ENCODE measurements around the gene GJB4.
"Not testable (repeated sequence)": the region's sequence is repeated elsewhere in the genome, so short reads cannot be mapped to it uniquely, and the experiment has no call there.

The GJB4 gene

DNA sequence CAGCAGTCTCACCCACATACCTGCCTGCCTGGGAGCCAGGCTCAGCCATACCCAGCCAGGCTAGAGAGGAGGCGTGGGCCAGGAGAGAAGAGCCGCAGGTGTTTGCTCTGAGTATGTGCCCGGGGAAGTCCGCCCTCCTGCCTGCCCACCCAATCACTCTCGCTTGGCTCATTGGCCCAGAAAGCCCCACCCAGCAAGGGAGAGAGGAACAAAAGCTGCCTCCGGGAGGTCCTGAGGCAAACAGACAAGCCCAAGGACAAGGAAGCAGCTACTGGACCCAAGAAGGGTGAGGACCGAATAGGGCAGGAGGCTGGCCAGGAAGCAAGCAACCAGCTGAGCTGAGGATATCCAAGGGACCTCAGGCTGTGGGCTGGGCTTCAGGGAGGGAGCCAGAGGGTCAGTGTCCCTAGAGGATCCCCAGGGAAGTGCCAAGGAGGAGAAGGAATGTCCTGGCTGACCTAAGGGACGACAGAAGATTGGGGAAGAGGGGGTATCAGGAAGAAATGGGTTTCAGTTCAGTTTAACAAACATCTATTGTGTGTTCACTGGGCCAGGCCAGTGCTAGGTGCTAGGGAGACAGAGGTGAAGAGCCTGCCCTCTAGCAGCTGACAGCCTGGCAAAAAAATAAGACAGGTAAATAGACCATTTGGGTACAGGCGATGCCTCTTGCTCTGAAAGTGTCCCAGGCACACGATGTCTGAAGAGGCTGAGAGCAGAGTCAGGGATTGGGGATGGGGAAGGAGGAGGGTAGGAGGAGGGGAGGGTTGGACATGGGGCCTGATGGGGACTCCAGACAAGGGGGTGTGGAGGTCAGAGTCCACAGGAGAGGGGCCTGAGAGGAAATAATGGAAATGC lies at the start of gene GJB4:
Gene GJB4, plus strand, starts transcription at position 238 of the 855 bp plus-strand sequence. CDS start 1,515 bp downstream, outside the sequence.
- DNase-seq, result no peak

- DNase-seq, result no peak
Observed at GRCh38 chr1:34710812-34711211, 48.7 kb upstream of the GJB4 start.

DNA sequence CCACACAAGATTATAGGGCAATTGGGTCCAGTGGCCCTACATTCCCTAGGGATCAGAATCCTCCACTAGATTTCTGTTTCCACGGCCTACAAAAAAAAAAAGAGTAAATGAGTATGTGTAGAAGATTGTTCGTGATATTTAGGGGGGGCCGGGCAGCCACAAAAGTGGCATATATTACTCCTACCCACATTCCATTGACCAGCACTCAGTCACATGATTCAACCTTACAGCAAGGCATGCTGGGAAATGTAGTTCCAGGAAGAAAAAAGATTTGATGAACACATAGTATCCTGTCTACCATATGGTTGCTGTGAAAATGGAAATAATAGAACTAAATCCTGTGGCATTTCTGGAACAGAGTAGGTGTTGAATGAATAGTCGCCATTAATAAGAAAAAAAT lies 48.1 kb upstream of the GJB4 start:
- no peak for DNase-seq

DNA sequence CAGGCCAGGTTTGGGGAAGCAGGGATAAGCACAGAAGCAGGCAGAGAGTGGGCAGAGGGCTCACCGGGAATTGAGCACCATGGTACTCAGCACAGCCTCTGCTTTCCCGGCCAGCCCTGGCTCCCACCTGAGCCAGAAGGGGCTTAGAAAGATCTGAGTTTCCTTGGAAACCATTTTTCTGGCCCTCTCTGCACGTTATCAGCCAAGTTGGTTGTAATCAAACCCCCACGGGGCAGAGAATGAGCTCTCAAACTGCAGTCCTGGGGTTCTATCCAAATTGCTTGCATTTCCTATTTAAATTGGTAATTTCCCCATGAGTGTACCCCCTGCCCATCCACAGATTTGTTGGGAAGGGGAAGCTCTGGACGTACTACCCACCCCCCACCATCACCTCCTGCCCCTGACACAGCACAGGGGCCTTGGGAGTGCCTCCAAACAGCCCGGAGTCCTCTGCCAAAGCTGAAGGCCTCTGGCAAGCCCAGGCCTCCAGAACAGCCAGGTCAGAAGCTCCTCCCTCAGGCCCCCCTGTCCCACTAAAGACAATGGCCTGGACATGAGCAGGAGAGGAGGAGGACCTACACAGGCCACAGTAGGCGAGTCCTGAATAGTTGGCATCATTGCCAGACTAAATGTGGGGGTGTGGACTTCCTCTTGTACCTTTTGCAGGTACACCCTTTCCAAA lies 47.4 kb upstream of the GJB4 start:
- no peak for DNase-seq

GRCh38 chr1:34713443-34713842 lies 46.1 kb upstream of the GJB4 start:
- DNase-seq, result no peak

GRCh38 chr1:34714386-34714785 lies 45.2 kb upstream of the GJB4 start:
- no peak for DNase-seq

- DNase-seq, result no peak
Observed at GRCh38 chr1:34715139-34715538, 44.4 kb upstream of the GJB4 start.

GRCh38 chr1:34721241-34721640 lies 38.3 kb upstream of the GJB4 start:
- no peak for DNase-seq

DNA sequence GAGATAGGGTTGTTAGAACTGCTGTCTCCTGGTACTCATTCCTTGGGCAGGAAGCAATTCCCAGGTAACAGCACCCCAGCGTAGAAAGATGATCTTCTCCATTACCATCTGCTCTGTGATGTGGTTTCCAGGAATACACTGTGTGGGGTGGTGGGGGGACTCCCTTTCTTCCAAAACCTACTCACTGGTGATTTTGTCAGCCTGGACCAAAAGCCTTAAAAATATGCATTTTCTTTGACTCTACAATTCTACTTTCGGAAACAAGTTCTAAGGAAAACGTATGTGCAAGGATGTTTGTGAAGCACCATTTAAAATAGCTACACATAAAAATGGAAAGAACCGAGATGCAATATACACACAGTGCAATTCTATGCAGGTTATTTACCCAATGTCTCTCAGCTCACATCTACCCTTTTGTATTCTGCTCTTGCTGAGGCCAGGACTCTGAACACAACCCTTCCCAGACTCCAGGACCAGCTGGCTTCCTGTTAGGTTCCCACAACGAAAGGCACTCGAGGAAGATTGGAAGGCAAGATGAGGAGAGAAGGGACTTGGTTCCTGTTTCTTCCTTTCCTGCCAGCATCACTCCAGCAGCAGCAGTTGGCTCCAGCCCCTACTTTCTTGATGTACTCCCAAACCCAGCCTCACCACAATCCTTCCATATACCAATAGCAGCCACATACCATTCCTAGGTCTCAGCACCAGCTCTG lies 37.7 kb upstream of the GJB4 start:
- DNase-seq, result no peak

DNA sequence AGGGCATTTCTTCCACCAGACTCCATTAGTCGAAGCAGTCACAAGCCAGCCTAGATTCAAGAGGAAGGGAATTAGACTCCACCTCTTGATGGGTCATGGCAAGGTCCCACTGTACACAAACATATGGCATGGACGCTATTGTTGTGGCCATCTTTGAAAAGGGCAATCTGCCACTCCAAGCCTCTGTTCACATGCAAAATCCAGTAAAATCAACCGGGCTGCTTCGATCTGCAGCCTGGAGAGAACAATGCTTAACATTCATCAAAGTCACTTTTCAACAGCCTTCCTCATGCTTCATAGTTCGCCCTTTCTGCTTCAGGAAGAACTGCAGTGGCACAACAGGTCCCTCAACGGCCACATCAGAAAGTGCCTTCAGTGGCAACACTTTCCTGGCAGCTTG lies 32.7 kb upstream of the GJB4 start:
- DNase-seq, result no peak

DNA sequence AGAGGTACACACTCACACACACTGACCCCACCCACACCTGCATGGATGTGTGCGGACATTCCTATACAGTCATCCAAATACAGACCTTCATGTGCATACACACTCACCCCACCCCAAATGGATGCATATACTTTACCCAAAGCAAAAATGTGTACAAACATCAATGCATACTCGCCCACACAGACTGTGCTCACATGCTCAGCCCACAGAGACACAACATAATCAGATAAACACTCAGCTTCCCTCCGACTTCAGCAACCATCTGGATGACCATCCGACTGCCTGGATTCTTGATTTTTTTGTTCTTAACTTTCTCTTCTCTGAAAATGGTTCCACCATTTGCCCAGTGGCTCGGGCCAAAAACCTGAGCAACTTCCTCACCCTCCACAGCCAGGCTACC lies 29.1 kb upstream of the GJB4 start:
- no peak for DNase-seq

- not testable (repeated sequence) for DNase-seq
Observed at GRCh38 chr1:34732831-34733230, 26.7 kb upstream of the GJB4 start.

GRCh38 chr1:34736692-34737091 lies 22.8 kb upstream of the GJB4 start:
- no peak for DNase-seq

- not testable (repeated sequence) for DNase-seq
Observed at GRCh38 chr1:34737236-34737635, 22.3 kb upstream of the GJB4 start.

- no peak for DNase-seq
Observed at GRCh38 chr1:34739613-34740012, 19.9 kb upstream of the GJB4 start.

DNA sequence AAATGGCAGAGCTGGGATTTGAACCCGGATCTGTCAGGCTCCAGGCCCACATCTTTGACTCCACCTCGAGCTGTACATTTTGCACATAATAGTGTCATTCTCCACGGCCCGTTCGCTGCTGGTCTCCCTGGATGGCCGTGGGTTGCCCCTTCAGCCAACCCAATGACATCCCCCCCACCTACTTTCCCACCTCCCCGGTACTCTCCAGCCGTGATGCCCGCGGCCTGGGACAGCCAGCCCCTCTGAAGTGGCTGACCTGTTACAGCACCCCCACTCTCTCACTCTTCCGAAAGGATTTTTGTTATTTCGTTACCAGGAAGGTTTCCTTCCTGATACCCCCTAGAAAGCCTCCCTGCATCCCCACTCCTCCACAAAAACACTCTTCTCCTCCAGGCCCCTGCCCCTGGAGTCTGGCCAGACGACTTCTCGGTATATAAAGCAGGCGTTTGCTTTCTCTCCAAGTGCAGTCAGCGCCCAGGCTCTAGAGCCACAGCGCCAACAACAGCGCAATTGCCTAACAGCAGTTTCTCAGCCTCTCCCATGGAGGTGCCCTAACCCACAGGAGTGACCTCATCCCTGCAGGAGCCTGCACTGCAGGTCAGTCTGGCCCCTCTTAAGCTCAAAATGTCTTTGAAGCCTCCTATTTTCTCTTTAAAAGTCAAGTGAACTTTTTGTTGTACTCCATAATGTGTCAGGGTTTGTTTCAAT lies 19.2 kb upstream of the GJB4 start:
- no peak for DNase-seq

DNA sequence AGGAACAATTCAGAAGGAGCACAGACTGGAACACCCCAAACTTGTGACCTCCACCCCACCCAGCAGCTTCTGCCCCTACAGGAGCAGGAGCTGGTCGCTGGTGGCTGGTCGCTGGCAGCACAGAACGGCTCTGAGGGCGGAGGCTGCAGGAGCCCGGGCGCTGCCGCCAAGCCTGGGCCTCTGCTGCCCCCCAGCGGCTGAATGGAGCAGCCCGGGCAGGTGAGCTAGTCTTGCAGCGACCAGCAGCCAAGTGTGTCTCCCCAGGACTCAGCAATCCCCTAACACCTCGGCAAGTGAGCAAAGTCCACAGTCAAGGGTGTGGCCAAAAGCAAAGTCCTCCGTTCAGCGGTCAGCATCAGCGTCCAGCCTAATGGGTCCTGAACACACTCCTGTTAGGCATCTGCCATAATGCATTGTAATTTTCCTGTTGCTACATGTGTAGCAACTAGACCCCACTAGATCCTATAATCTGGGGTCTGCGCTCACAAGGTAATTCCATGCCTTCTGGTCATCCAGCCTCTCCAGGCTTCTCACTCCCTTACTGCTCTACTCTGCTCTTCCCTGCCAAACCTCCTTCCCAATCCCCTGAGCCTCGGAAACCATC lies 16.8 kb upstream of the GJB4 start:
- DNase-seq, result peak; percentile 73

DNA sequence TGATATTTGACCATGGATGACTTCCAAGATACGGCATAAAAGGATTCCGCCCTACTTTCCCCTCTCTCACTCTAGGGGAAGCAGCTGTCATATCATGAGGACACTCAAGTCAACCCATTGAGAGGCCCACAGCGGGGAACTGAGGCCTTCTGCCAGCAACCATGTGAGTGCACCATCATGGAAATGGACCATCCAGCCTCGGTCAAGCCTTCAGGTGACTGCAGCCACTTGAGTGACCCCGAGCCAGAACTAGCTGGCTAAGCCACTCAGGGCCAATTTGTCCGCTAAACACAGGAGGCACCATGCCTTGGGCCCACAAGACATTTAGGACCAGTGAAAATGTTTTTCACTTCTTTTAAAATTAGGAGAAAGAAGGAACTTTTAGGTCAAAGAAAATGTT lies 15.8 kb upstream of the GJB4 start:
- no peak for DNase-seq

GRCh38 chr1:34744851-34745250 lies 14.7 kb upstream of the GJB4 start:
- no peak for DNase-seq

DNA sequence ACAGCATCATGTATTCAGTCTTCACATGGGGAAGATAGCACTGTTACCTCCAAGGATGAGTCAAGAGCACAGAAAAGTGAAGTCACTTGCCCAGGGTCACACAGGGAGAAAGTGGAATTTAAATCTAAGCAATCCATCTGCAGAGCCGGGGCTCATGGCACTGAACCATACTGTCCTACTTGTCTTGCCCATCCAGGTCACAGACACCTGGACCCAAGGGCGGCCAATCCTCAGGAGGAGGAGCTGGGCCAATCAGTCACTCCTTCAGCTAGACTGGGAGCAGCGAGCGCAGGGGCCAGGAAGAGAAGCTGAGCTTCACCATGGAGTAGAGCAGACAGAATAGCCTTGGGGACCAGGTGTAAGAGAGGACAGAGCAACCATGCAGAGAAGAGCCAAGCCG lies 13.9 kb upstream of the GJB4 start:
- no peak for DNase-seq

DNA sequence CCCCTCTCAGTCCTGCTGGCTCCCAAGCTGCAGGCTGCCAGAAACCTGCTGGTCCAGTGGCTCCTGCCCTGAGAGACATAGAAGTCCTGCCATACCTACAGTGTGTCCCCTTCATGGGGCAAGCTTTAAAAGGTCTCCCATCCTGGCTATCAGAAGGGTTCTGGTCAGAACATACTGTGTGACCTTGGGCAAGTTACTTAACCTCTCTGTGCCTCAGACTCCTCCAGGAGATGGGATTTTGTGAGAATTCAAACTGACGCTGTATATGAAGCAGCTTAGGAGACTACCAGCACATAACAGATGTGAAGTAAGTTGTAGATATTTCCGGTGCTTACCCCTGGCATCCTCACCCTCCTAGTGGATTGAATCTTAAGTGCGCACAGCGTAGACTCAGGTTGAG lies 13.4 kb upstream of the GJB4 start:
- no peak for DNase-seq

DNA sequence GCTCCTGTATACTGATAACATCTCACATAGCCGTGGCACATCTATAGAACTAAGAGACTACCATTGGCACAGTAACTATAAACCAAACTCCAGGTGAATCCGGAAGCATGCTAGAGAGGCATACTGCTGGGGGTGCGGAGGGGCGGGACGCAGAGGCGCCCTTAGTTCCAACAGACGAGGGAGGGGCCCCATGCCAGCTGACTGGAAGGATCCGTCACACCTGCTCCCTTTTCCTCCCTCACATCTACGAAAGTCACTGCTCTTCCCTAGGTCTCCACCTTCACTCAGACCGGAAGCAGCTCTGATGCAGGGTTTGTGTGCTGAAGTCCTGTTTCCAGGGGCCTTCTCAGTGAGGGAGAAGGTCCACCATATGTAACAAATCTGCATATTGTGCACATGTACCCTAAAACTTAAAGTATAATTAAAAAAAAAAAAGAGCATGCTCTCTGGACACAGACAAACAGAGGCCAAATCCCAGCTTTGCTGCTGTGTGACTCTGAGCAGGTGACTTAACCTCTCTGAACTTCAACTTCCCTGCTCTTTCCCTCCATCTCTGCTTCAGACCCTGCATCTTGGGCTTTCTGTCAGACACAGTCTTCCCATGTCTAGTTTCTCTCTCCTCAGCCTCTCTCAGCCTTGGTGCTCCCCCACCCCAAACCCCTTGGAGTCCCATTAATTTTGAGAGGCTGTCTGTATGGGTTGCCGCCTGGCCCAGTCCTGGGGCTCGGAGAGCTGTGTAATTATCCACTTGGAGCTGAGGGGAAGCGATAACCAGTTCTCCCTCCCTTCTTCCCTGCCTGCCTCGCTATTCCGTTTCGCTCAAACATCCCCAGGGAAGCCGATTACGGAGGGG lies 12.5 kb upstream of the GJB4 start:
- no peak for DNase-seq
